ENCODE measurements around the gene TUBA1C. TPM values are rescaled to one million over a fixed set of nuclear protein-coding genes. Genes with fewer than 3 reads are reported as not detected.
"Not testable (repeated sequence)": the region's sequence is repeated elsewhere in the genome, so short reads cannot be mapped to it uniquely, and the experiment has no call there.

TUBA1C gene
- total RNA-seq, 1 donor from 2014 or later: 59.8 TPM

DNA sequence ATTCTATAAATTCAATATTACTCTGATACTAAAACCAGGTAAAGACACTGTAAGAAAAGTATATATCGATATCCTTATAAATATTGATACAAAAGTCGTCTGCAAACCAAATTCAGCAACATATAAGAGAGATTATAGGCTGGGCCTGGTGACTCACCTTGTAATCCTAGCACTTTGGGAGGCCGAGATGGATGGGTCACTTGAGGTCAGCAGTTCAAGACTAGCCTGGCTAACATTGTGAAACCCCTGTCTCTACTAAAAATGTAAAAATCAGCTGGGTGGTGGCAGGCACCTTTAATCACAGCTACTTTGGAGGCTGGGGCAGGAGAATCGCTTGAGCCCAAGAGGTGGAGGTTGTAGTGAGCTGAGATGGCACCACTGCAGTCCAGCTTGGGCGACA lies 13.5 kb upstream of the TUBA1C start:
- intact Hi-C loops (cut with DNase I): no loop called here
- ATAC-seq: no peak

GRCh38 chr12:49253033-49253623 lies 11.8 kb upstream of the TUBA1C start:
- no peak for DNase-seq (ENCODE audit: low spot score)

More for the DNA sequence above, 13.5 kb upstream of the TUBA1C start:
- DNase-seq (ENCODE audit: low spot score): no peak

GRCh38 chr12:49255456-49255855 lies 9.4 kb upstream of the TUBA1C start:
- intact Hi-C loops (cut with DNase I); ATAC-seq; DNase-seq (ENCODE audit: low spot score): not testable (repeated sequence)

More at GRCh38 chr12:49253033-49253623, 11.8 kb upstream of the TUBA1C start:
- no peak for ATAC-seq
- intact Hi-C loops (cut with DNase I): no loop called here

- intact Hi-C loops (cut with DNase I): no loop called here
- DNase-seq (ENCODE audit: low spot score) (no peak), ATAC-seq (no peak)
Measured at GRCh38 chr12:49255857-49256637, 8.8 kb upstream of the TUBA1C start.

DNA sequence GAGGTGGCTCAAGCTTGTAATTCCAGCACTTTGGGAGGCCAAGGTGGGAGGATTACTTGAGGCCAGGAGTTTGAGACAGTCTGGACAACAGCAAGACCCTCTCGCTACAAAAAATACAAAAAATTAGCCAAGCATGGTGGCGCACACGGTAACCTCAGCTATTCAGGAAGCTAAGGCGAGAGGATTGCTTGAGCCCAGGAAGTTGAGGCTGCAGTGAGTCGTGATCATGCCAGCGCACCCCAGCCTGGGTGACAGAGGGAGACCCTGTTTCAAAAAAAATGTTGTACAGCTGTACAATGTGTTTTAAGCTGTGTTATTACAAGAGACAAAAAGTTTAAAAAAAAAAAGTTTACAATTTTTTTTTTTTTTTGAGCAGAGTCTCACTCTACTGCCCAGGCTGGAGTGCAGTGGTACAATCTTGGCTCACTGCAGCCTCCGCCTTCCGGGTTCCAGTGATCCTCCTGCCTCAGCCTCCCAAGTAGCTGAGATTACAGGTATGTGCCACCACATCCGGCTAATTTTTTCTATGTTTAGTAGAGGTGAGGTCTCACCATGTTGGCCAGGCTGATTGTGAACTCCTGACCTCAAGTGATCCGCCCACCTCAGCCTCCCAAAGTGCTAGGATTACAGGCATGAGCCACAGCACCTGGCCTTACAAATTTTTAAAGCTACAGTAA lies 7.2 kb upstream of the TUBA1C start:
- intact Hi-C loops (cut with DNase I); DNase-seq (ENCODE audit: low spot score); ATAC-seq: not testable (repeated sequence)

GRCh38 chr12:49259452-49259851 lies 5.4 kb upstream of the TUBA1C start:
- DNase-seq (ENCODE audit: low spot score) (no peak), ATAC-seq (no peak)
- intact Hi-C loops (cut with DNase I): no loop called here

DNA sequence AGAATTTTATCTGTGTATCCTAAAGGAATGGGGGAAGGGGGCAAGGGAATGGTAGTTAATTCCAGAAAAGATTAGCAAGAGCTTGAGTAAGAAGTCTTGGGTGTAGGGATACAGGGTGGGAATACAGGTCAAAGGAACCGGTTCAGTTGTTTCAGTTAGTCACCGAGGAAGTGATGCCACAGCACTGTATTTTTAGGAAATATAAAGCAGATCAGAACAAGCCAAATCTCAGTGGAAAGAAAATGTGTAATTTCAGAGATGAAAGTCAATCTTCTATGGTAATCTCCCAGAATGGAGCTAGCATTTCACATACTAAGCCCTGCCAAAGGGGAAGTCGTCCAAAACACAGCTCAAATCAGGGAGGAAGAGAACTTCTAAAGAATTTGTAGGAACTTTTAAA lies 4.7 kb upstream of the TUBA1C start:
- intact Hi-C loops (cut with DNase I): no loop called here
- ATAC-seq (no peak), DNase-seq (ENCODE audit: low spot score) (no peak)

GRCh38 chr12:49260571-49261363 lies 4.1 kb upstream of the TUBA1C start:
- DNase-seq (ENCODE audit: low spot score): no peak
- ATAC-seq: no peak
- intact Hi-C loops (cut with DNase I): no loop called here

DNA sequence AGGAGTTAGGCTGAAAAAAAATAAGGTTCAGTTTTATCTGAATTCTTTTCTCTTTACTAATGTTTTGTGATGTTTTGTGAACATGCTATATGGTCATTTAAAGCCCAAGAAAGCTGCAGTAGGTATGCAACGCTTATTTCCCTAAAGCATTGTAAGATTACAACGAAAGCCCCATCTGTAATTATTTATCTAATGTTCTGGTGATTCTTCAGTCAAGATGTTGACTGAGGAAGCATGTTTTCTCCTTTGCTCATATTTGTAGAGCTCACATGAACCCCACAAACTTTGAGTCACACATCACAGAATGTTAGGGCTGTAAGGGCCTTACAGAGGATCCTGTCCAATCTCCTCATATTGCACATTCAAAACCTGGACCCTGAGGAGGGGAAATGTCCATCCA lies 3.2 kb upstream of the TUBA1C start:
- intact Hi-C loops (cut with DNase I): no loop called here
- ATAC-seq (no peak), DNase-seq (ENCODE audit: low spot score) (no peak)

- DNase-seq (ENCODE audit: low spot score) (no peak), ATAC-seq (no peak)
- intact Hi-C loops (cut with DNase I): no loop called here
Measured at GRCh38 chr12:49263400-49263763, 1.5 kb upstream of the TUBA1C start.

DNA sequence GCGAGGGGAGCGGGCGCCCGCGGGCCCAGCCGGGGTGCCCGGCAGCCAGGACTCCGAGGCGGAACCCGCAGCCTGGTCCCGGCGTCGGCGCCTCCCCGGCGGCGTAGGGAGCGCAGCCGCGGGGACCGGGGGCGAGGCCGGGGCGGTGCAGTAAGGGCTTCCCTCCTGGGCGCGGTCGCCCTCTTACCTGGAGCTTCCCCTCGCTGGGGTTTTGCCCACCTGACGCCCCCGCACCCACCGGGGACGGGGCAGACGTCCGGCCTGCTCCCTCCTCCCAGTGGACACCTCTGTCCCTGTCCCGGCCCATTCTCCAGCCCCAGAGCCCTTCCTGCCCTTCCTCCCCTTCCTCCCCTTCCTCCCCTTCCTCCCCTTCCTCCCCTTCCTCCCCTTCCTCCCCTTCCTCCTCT lies 413 bp upstream of the TUBA1C start:
- ATAC-seq (peak; percentile 35), DNase-seq (ENCODE audit: low spot score) (no peak)
- intact Hi-C loops (cut with DNase I): no loop called here

DNA sequence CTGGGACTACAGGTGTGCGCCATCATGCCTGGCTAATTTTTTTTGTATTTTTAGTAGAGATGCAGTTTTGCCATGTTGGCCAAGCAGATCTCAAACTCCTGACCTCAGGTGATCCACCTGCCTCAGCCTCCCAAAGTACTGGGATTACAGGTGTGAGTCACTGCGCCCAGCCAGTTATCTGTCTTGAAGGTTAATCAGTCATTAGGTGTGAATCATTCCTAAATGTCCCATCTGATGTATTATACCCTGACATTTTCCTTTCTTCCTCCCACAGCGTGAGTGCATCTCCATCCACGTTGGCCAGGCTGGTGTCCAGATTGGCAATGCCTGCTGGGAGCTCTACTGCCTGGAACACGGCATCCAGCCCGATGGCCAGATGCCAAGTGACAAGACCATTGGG lies 4.3 kb downstream of the TUBA1C start:
- intact Hi-C loops (cut with DNase I); ATAC-seq; DNase-seq (ENCODE audit: low spot score): not testable (repeated sequence)

DNA sequence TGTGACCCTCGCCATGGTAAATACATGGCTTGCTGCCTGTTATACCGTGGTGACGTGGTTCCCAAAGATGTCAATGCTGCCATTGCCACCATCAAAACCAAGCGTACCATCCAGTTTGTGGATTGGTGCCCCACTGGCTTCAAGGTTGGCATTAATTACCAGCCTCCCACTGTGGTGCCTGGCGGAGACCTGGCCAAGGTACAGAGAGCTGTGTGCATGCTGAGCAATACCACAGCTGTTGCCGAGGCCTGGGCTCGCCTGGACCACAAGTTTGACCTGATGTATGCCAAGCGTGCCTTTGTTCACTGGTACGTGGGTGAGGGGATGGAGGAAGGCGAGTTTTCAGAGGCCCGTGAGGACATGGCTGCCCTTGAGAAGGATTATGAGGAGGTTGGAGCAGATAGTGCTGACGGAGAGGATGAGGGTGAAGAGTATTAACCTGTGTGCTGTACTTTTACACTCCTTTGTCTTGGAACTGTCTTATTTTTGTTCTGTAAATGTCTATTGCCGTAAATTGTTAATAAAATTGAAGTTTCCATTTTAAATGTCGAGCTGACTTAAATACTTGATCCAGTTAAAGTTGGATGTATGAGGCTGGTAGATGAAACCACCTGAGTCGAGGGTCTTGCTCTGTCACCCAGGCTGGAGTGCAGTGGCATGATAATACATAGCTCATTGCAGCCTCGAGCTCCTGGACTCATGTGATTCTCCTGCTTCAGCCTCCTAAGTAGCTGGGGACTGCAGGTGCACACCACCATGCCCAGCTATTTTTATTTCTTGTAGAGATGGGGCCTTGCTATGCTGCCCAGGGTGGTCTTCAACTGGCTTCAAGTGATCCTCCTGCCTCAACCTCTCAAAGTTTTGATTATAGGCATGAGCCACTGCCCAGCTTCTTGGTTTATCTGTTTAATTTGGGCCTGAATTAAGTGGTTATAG lies 8.2 kb downstream of the TUBA1C start:
- DNase-seq (ENCODE audit: low spot score): no peak
- intact Hi-C loops (cut with DNase I): no loop called here

GRCh38 chr12:49273726-49274395 lies 9.0 kb downstream of the TUBA1C start:
- intact Hi-C loops (cut with DNase I): no loop called here
- DNase-seq (ENCODE audit: low spot score) (no peak), ATAC-seq (no peak)

More for the DNA sequence above, 8.2 kb downstream of the TUBA1C start:
- no peak for ATAC-seq

DNA sequence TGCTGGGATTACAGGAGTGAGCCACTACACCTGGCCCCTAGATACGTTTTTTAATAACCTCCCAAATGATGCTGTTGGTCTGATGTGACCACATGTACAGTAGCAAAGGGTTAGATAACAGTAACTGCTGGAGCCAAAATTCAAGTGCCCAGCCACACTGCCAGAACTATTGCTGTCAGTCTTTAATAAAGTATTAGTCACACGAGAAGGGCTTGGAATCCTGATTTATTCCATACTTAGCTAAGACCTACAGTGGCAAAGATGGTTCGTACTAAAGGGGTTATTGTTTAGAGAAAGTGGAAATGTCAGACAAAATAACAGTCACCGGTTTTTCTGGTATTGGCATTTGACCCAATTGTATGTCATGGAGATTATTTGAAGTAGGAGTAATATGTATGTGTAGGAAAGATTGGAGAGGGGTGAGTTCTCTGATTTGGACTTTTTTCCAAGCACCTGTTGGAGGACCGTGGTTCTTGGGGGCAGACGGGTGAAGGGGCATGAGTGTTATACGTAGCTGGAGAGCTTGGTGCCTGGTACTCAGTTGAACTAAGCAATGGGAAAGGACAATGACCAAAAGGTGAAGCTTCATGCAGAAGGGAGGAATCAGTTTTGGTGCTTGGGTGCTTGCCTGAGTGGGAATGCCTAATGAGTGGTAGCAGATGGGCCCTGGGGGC lies 9.7 kb downstream of the TUBA1C start:
- DNase-seq (ENCODE audit: low spot score) (no peak), ATAC-seq (no peak)

GRCh38 chr12:49276304-49277290 lies 11.7 kb downstream of the TUBA1C start:
- no peak for ATAC-seq
- intact Hi-C loops (cut with DNase I): no loop called here
- DNase-seq (ENCODE audit: low spot score): no peak

More for the DNA sequence above, 9.7 kb downstream of the TUBA1C start:
- intact Hi-C loops (cut with DNase I): no loop called here
